HG02798 (cell line): Measurements from ENCODE around the gene RPL32.
"Not testable (repeated sequence)": the region's sequence is repeated elsewhere in the genome, so short reads cannot be mapped to it uniquely, and the experiment has no call there.

Source experiments
- ATAC-seq: cut with Tn5 transposase; IDR thresholded peaks from one replicate; pipeline ENCODE4 v1.9.1; 2021; ENCODE audit warnings: mild to moderate bottlenecking; ENCODE audit not compliant: unreplicated experiment, poor library complexity

RPL32 gene

GRCh38 chr3:12868039-12869034 is 27.0 kb upstream of the RPL32 start:
- ATAC-seq: peak; percentile 59

GRCh38 chr3:12866836-12867235 is 25.5 kb upstream of the RPL32 start:
- no peak for ATAC-seq

- ATAC-seq: no peak
Measured at GRCh38 chr3:12865271-12865670, 23.9 kb upstream of the RPL32 start.

- no peak for ATAC-seq
Measured at GRCh38 chr3:12862387-12862786, 21.0 kb upstream of the RPL32 start.

- ATAC-seq: no peak
Measured at GRCh38 chr3:12861611-12862010, 20.2 kb upstream of the RPL32 start.

- no peak for ATAC-seq
Measured at GRCh38 chr3:12859840-12860239, 18.5 kb upstream of the RPL32 start.

GRCh38 chr3:12856626-12857025 is 15.3 kb upstream of the RPL32 start:
- no peak for ATAC-seq

- no peak for ATAC-seq
Measured at GRCh38 chr3:12854565-12854964, 13.2 kb upstream of the RPL32 start.

GRCh38 chr3:12853847-12854246 is 12.5 kb upstream of the RPL32 start:
- ATAC-seq: not testable (repeated sequence)

- ATAC-seq: no peak
Measured at GRCh38 chr3:12852201-12852600, 10.8 kb upstream of the RPL32 start.

GRCh38 chr3:12845811-12846210 is 4.4 kb upstream of the RPL32 start:
- no peak for ATAC-seq

- ATAC-seq: no peak
Measured at GRCh38 chr3:12842469-12842868, 1.1 kb upstream of the RPL32 start.

- peak; percentile 3 for ATAC-seq
Measured at GRCh38 chr3:12841970-12842328, 584 bp upstream of the RPL32 start.

GRCh38 chr3:12840591-12841148 is 695 bp downstream of the RPL32 start:
- ATAC-seq: peak; percentile 37

- ATAC-seq: not testable (repeated sequence)
Measured at GRCh38 chr3:12840148-12840547, 1.2 kb downstream of the RPL32 start.

- ATAC-seq: no peak
Measured at GRCh38 chr3:12839156-12839946, 2.0 kb downstream of the RPL32 start.

- no peak for ATAC-seq
Measured at GRCh38 chr3:12838179-12838965, 3.0 kb downstream of the RPL32 start.

GRCh38 chr3:12837295-12837986 is 3.9 kb downstream of the RPL32 start:
- ATAC-seq: no peak

GRCh38 chr3:12835052-12835665 is 6.2 kb downstream of the RPL32 start:
- ATAC-seq: no peak
